Testis (tissue), 2 donors: ENCODE data around the gene HRAS.

Experiments
- CTCF ChIP-seq, 3 experiments: fragments of 450-650 bp in 2 of 3; fragments of 200-600 bp in 1 of 3; sonication (generic) in 1 of 3; IDR thresholded peaks; one replicate each; pipeline ENCODE4 v1.5.1; 2016 to 2019; ENCODE audit warnings: antibody characterized with exemption in 3 of 3, mild to moderate bottlenecking in 2 of 3, moderate library complexity in 1 of 3
- POLR2A ChIP-seq: fragments of 450-650 bp; IDR thresholded peaks from one replicate; pipeline ENCODE4 v1.6.1; 2017; ENCODE audit warnings: antibody characterized with exemption, mild to moderate bottlenecking, moderate library complexity

GRCh38 chr11:487571-488021 is 47.8 kb downstream of the HRAS start:
- TF ChIP-seq CTCF (IDR thresholded peaks at IDR 0.05): no peak
- no peak for TF ChIP-seq POLR2A
